Midbrain (tissue), 1 donor: ENCODE measurements around the gene NAT16.
A peak's percentile ranks its signal among the peaks of the same experiment; 100 is the strongest.
"Not testable (repeated sequence)": the region's sequence is repeated elsewhere in the genome, so short reads cannot be mapped to it uniquely, and the experiment has no call there.

Experiments
- DNase-seq: peaks from one replicate; lab custom pipeline; 2025; lab: John Stamatoyannopoulos, UW

The NAT16 gene

GRCh38 chr7:101156866-101157589 is 23.1 kb downstream of the NAT16 start:
- no peak for DNase-seq

GRCh38 chr7:101156277-101156676 is 23.8 kb downstream of the NAT16 start:
- DNase-seq, result no peak

GRCh38 chr7:101155303-101155702 is 24.8 kb downstream of the NAT16 start:
- no peak for DNase-seq

GRCh38 chr7:101154693-101155102 is 25.4 kb downstream of the NAT16 start:
- no peak for DNase-seq

- peak; percentile 92 for DNase-seq
These were observed 26.0 kb downstream of the NAT16 start, which contains the start of gene AP1S1 for GRCh38 chr7:101153969-101154692. AP1S1 (plus strand) TSS chr7:101154476; CDS start chr7:101154515, 39 bp downstream.

- DNase-seq, result no peak
These were observed 28.0 kb downstream of the NAT16 start for GRCh38 chr7:101151908-101152651.

- no peak for DNase-seq
These were observed 39.2 kb downstream of the NAT16 start for GRCh38 chr7:101140746-101141382.

GRCh38 chr7:101140339-101140699 is 39.8 kb downstream of the NAT16 start:
- no peak for DNase-seq

- peak; percentile 7 for DNase-seq
These were observed 41.8 kb downstream of the NAT16 start for GRCh38 chr7:101138213-101138870.

- no peak for DNase-seq
These were observed 42.4 kb downstream of the NAT16 start for GRCh38 chr7:101137651-101138212.

- DNase-seq, result no peak
These were observed 45.6 kb downstream of the NAT16 start for GRCh38 chr7:101134399-101134980.

GRCh38 chr7:101133621-101134398 is 46.3 kb downstream of the NAT16 start:
- no peak for DNase-seq

GRCh38 chr7:101132626-101133600 is 47.2 kb downstream of the NAT16 start:
- DNase-seq, result not testable (repeated sequence)

- DNase-seq, result no peak
These were observed 50.4 kb downstream of the NAT16 start for GRCh38 chr7:101129603-101130117.

- DNase-seq, result no peak
These were observed 51.9 kb downstream of the NAT16 start for GRCh38 chr7:101128040-101128834.

GRCh38 chr7:101127460-101128039 is 52.5 kb downstream of the NAT16 start:
- DNase-seq, result no peak

- DNase-seq, result peak; percentile 2
These were observed 53.2 kb downstream of the NAT16 start, which contains the start of gene SERPINE1 for GRCh38 chr7:101126651-101127459. SERPINE1 (plus strand) TSS chr7:101127104; CDS start chr7:101128394, 1,290 bp downstream.
